Measurements from ENCODE around the gene TIAM1.

- TF ChIP-seq CTCF (conservative IDR thresholded peaks at IDR 0.05) (no peak), ZFX (IDR thresholded peaks at IDR 0.05) (no peak)
Measured at GRCh38 chr21:31203431-31204054, 140.5 kb downstream of the TIAM1 start.
